ENCODE results near the gene OR13C8.
"Not testable (repeated sequence)": the region's sequence is repeated elsewhere in the genome, so short reads cannot be mapped to it uniquely, and the experiment has no call there.

The OR13C8 gene

DNA sequence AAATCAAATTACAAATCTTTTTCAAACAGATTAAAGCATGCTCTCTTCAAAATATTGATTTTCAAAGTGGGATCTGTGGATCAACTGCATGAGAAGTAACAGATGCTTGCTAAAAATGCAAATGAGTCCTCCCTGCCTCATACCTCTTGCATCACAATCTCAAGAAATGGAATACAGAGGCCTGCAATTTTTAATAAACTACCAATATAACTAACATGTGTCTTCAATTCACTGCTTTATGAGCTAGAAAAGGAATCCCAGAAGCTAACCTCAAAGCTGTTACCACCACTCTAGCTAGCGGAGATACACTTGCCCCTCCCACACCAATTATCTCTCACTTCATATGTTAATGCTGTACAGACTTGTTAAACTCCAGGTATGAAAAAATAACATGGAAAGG, 20.7 kb downstream of the OR13C8 start:
- TF ChIP-seq SIN3A (IDR thresholded peaks at IDR 0.05; ENCODE audit: borderline replicate concordance, insufficient read depth, low read length) (no peak), REST (IDR thresholded peaks at IDR 0.05; ENCODE audit: insufficient read depth in 1 of 2, low read depth in 2 of 2, low read length in 2 of 2) (no peak), TAF1 (IDR thresholded peaks at IDR 0.05; ENCODE audit: borderline replicate concordance, insufficient read depth, low read length) (no peak), POLR2AphosphoS5 (IDR thresholded peaks at IDR 0.05; ENCODE audit: low read depth, low read length) (no peak), FOXP2 (optimal IDR thresholded peaks at IDR 0.05; ENCODE audit: borderline replicate concordance, extremely low read depth, extremely low read length, insufficient read depth) (no peak)

GRCh38 chr9:104599313-104599712, 30.3 kb downstream of the OR13C8 start, which contains the start of gene OR13C5:
Gene OR13C5, minus strand, starts transcription at chr9:104599413. Its CDS starts 0 bp downstream, at chr9:104599413.
- not testable (repeated sequence) for TF ChIP-seq POLR2AphosphoS5 (IDR thresholded peaks at IDR 0.05; ENCODE audit: low read depth, low read length); TAF1 (IDR thresholded peaks at IDR 0.05; ENCODE audit: borderline replicate concordance, insufficient read depth, low read length); SIN3A (IDR thresholded peaks at IDR 0.05; ENCODE audit: borderline replicate concordance, insufficient read depth, low read length)

DNA sequence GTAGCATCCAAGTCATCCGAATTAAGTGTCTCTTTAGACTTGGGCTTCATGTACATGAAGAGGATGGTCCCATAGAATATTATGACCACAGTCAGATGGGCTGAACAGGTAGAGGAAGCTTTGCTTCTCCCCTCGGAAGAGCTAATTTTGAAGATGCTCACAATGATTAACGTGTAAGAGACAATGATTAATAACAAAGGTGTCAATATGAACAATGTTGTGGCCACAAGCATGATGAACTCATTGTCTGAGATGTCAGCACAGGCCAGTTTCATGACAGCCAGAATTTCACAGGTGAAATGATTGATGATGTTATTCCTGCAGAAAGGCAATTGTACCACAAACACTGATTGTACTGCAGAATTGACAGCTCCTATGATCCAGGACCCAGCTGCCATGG, 35.8 kb downstream of the OR13C8 start:
- no peak for TF ChIP-seq TAF1 (IDR thresholded peaks at IDR 0.05; ENCODE audit: borderline replicate concordance, insufficient read depth, low read length)
- no peak for TF ChIP-seq SIN3A (IDR thresholded peaks at IDR 0.05; ENCODE audit: borderline replicate concordance, insufficient read depth, low read length)
- TF ChIP-seq REST (IDR thresholded peaks at IDR 0.05; ENCODE audit: insufficient read depth in 1 of 2, low read depth in 2 of 2, low read length in 2 of 2): no peak
- no peak for TF ChIP-seq FOXP2 (optimal IDR thresholded peaks at IDR 0.05; ENCODE audit: borderline replicate concordance, extremely low read depth, extremely low read length, insufficient read depth)
- no peak for TF ChIP-seq POLR2AphosphoS5 (IDR thresholded peaks at IDR 0.05; ENCODE audit: low read depth, low read length)

- not testable (repeated sequence) for TF ChIP-seq SIN3A (IDR thresholded peaks at IDR 0.05; ENCODE audit: borderline replicate concordance, insufficient read depth, low read length); POLR2AphosphoS5 (IDR thresholded peaks at IDR 0.05; ENCODE audit: low read depth, low read length); REST (IDR thresholded peaks at IDR 0.05; ENCODE audit: insufficient read depth in 1 of 2, low read depth in 2 of 2, low read length in 2 of 2)
Measured at GRCh38 chr9:104605527-104605926, 36.6 kb downstream of the OR13C8 start, which contains the start of gene OR13C2. Gene OR13C2, minus strand, starts transcription at chr9:104605627. Its CDS starts 0 bp downstream, at chr9:104605627.

GRCh38 chr9:104606152-104606551, 37.2 kb downstream of the OR13C8 start:
- TF ChIP-seq TAF1 (IDR thresholded peaks at IDR 0.05; ENCODE audit: borderline replicate concordance, insufficient read depth, low read length): no peak
- no peak for TF ChIP-seq POLR2AphosphoS5 (IDR thresholded peaks at IDR 0.05; ENCODE audit: low read depth, low read length)
- TF ChIP-seq FOXP2 (optimal IDR thresholded peaks at IDR 0.05; ENCODE audit: borderline replicate concordance, extremely low read depth, extremely low read length, insufficient read depth): no peak
- TF ChIP-seq REST (IDR thresholded peaks at IDR 0.05; ENCODE audit: insufficient read depth in 1 of 2, low read depth in 2 of 2, low read length in 2 of 2): no peak
- no peak for TF ChIP-seq SIN3A (IDR thresholded peaks at IDR 0.05; ENCODE audit: borderline replicate concordance, insufficient read depth, low read length)
